HepG2 (cell line): ENCODE measurements around the gene HKDC1. TPM values are rescaled to one million over a fixed set of nuclear protein-coding genes. Genes with fewer than 3 reads are reported as not detected.

ENCODE experiments used
- CC2D1A ChIP-seq: sonication (generic); formaldehyde crosslinking; IDR thresholded peaks from 2 replicates; pipeline ENCODE4 v1.8.1; 2023; ENCODE audit warnings: mild to moderate bottlenecking, missing genetic modification reagents
- ERF ChIP-seq: IDR thresholded peaks from 2 replicates; pipeline ENCODE4 v1.6.1; 2018; ENCODE audit warnings: missing biosample characterization, missing genetic modification reagents
- FOXP1 ChIP-seq, 2 experiments: fragments of 450-650 bp in 1 of 2; IDR thresholded peaks; 2 replicates each; pipeline ENCODE4 v1.6.1; 2017 to 2018; ENCODE audit warnings: antibody characterized with exemption in 1 of 2
- GABPA ChIP-seq, 2 experiments: IDR thresholded peaks; 2 replicates each; pipeline ENCODE4 v1.6.1; 2011 to 2016; ENCODE audit warnings: low read depth in 2 of 2, low read length in 1 of 2, missing biosample characterization in 1 of 2, missing genetic modification characterization in 1 of 2
- HNF4A ChIP-seq: sonication (generic); formaldehyde crosslinking; IDR thresholded peaks from 2 replicates; pipeline ENCODE4 v1.4.0; 2020; ENCODE audit warnings: missing genetic modification reagents
- HNF4G ChIP-seq, 2 experiments: sonication (generic) in 1 of 2; formaldehyde crosslinking in 1 of 2; IDR thresholded peaks; 2 replicates each; pipeline versions ENCODE4 v1.4.0 to v1.6.1; 2011 to 2020; ENCODE audit warnings: borderline replicate concordance in 2 of 2, low read depth in 2 of 2, mild to moderate bottlenecking in 2 of 2, low read length in 1 of 2, missing genetic modification reagents in 1 of 2, moderate library complexity in 1 of 2
- MXD4 ChIP-seq: IDR thresholded peaks from 2 replicates; pipeline ENCODE4 v1.6.1; 2016; ENCODE audit warnings: mild to moderate bottlenecking, missing biosample characterization, missing genetic modification reagents
- NFIC ChIP-seq: IDR thresholded peaks from 2 replicates; pipeline ENCODE4 v1.6.1; 2012; ENCODE audit warnings: mild to moderate bottlenecking, low read length, inconsistent platforms
- NFYC ChIP-seq: IDR thresholded peaks from 2 replicates; pipeline ENCODE4 v1.6.1; 2016; ENCODE audit warnings: missing genetic modification reagents, missing compliant biosample characterization
- NKX3-1 ChIP-seq: sonication (generic); formaldehyde crosslinking; IDR thresholded peaks from 2 replicates; pipeline ENCODE4 v1.5.0; 2020; ENCODE audit warnings: missing genetic modification reagents
- NR2C2 ChIP-seq: sonication (generic); formaldehyde crosslinking; IDR thresholded peaks from 2 replicates; pipeline ENCODE4 v1.4.0; 2020; ENCODE audit warnings: missing genetic modification reagents, mild to moderate bottlenecking, moderate library complexity, borderline replicate concordance
- NR2F2 ChIP-seq: IDR thresholded peaks from 2 replicates; pipeline ENCODE4 v1.6.1; 2012; ENCODE audit warnings: low read depth, inconsistent platforms, borderline replicate concordance
- SKIL ChIP-seq: sonication (generic); formaldehyde crosslinking; IDR thresholded peaks from 2 replicates; pipeline ENCODE4 v1.8.0; 2022; ENCODE audit warnings: missing genetic modification reagents, mild to moderate bottlenecking, moderate library complexity, borderline replicate concordance
- SRSF9 ChIP-seq: fragments of 200-400 bp; formaldehyde crosslinking; IDR thresholded peaks from 2 replicates; pipeline ENCODE4 v1.6.1; 2018; ENCODE audit warnings: borderline replicate concordance, mild to moderate bottlenecking, low read depth, low read length; ENCODE audit not compliant: insufficient read depth, poor library complexity, severe bottlenecking
- SRY ChIP-seq: sonication (generic); formaldehyde crosslinking; IDR thresholded peaks from 2 replicates; pipeline ENCODE4 v1.8.0; 2022; ENCODE audit warnings: mild to moderate bottlenecking, missing genetic modification reagents
- ZBTB7A ChIP-seq: sonication (generic); formaldehyde crosslinking; IDR thresholded peaks from 2 replicates; pipeline ENCODE4 v1.8.0; 2022; ENCODE audit warnings: mild to moderate bottlenecking, missing genetic modification reagents
- ZEB1 ChIP-seq: IDR thresholded peaks from 2 replicates; pipeline ENCODE4 v1.6.1; 2012; ENCODE audit warnings: mild to moderate bottlenecking, low read depth, inconsistent platforms; ENCODE audit not compliant: insufficient replicate concordance
- ZNF432 ChIP-seq: sonication (generic); formaldehyde crosslinking; IDR thresholded peaks from 2 replicates; pipeline ENCODE4 v1.5.0; 2020; ENCODE audit warnings: missing genetic modification reagents, mild to moderate bottlenecking, borderline replicate concordance
- ZNF513 ChIP-seq: sonication (generic); formaldehyde crosslinking; conservative IDR thresholded peaks from 2 replicates; pipeline ENCODE4 v1.5.0; 2020; ENCODE audit warnings: missing genetic modification reagents
- ZNF564 ChIP-seq: sonication (generic); formaldehyde crosslinking; IDR thresholded peaks from 2 replicates; pipeline ENCODE4 v1.8.1; 2023; ENCODE audit warnings: mild to moderate bottlenecking, missing genetic modification reagents
- polyA plus RNA-seq, 8 experiments: library from polyadenylated mRNA; depleted of rRNA in 3 of 8; stranded (reverse) in 7 of 8; unstranded in 1 of 8; fragments of >200 nt; fragmentation: Illumina TruSeq in 4 of 8; extraction: Trizol in 4 of 8; gene quantifications; 2 replicates each; pipeline versions ENCODE4 v1.2.1 to v1.2.3, GENCODE V29; 2011 to 2016; ENCODE audit warnings: low read depth in 4 of 8, missing spikeins in 1 of 8, mixed read lengths in 1 of 8; ENCODE audit not compliant: insufficient read depth in 1 of 8
- total RNA-seq, 5 experiments: library from RNA; depleted of rRNA; stranded (reverse); fragments of >200 nt; fragmentation: Illumina TruSeq; extraction: Trizol; gene quantifications; 2 replicates each; pipeline ENCODE4 v1.2.3, GENCODE V29; 2016; ENCODE audit warnings: low read depth in 1 of 5
- TF ChIP-seq, protein P1 (sequence below): sonication (generic); formaldehyde crosslinking; IDR thresholded peaks from 2 replicates; pipeline ENCODE4 v1.5.0; 2020; ENCODE audit warnings: mild to moderate bottlenecking, missing genetic modification reagents
- TF ChIP-seq, protein P2 (sequence below): sonication (generic); formaldehyde crosslinking; IDR thresholded peaks from 2 replicates; pipeline ENCODE4 v1.4.0; 2020; ENCODE audit warnings: missing genetic modification reagents

The HKDC1 gene
- total and polyA plus RNA-seq, 2 of the 13 experiments (the other 11 are each of a cell fraction or from before 2014, with no cell fraction given), result 8.1 to 12.4 TPM

GRCh38 chr10:69222157-69223027 is 2.3 kb downstream of the HKDC1 start (continued):
- no peak for TF ChIP-seq SKIL (CRISPR knock-in tag)
- no peak for TF ChIP-seq NFIC
- TF ChIP-seq, protein P1, sequence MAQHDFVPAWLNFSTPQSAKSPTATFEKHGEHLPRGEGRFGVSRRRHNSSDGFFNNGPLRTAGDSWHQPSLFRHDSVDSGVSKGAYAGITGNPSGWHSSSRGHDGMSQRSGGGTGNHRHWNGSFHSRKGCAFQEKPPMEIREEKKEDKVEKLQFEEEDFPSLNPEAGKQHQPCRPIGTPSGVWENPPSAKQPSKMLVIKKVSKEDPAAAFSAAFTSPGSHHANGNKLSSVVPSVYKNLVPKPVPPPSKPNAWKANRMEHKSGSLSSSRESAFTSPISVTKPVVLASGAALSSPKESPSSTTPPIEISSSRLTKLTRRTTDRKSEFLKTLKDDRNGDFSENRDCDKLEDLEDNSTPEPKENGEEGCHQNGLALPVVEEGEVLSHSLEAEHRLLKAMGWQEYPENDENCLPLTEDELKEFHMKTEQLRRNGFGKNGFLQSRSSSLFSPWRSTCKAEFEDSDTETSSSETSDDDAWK (CRISPR knock-in tag), result no peak
- no peak for TF ChIP-seq SRSF9
- TF ChIP-seq, protein P2, sequence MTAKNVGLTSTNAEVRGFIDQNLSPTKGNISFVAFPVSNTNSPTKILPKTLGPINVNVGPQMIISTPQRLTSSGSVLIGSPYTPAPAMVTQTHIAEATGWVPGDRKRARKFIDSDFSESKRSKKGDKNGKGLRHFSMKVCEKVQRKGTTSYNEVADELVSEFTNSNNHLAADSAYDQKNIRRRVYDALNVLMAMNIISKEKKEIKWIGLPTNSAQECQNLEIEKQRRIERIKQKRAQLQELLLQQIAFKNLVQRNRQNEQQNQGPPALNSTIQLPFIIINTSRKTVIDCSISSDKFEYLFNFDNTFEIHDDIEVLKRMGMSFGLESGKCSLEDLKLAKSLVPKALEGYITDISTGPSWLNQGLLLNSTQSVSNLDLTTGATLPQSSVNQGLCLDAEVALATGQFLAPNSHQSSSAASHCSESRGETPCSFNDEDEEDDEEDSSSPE (CRISPR knock-in tag), result peak; percentile 54; the same call in 1 of the 2 replicates
- TF ChIP-seq ERF (CRISPR knock-in tag), result peak; percentile 19; the same call in 1 of the 2 replicates
- TF ChIP-seq ZNF513 (CRISPR knock-in tag), result no peak
- TF ChIP-seq FOXP1 (IDR thresholded peaks at IDR 0.05), result no peak
- no peak for TF ChIP-seq FOXP1 (CRISPR knock-in tag; IDR thresholded peaks at IDR 0.05)
- peak; percentile 34; the same call in 1 of the 2 replicates for TF ChIP-seq HNF4G (IDR thresholded peaks at IDR 0.05; ENCODE audit: borderline replicate concordance, low read depth, low read length)
- TF ChIP-seq HNF4G (CRISPR knock-in tag; IDR thresholded peaks at IDR 0.05; ENCODE audit: borderline replicate concordance, low read depth), result no peak
- TF ChIP-seq ZBTB7A, result no peak
- no peak for TF ChIP-seq NR2C2
- TF ChIP-seq HNF4A (CRISPR knock-in tag), result peak; percentile 64
- TF ChIP-seq NKX3-1 (CRISPR knock-in tag), result no peak
- no peak for TF ChIP-seq CC2D1A (CRISPR knock-in tag)
- TF ChIP-seq SRY (CRISPR knock-in tag), result no peak
- peak; percentile 37 for TF ChIP-seq ZEB1
- no peak for TF ChIP-seq GABPA (IDR thresholded peaks at IDR 0.05; ENCODE audit: low read depth, low read length)
- TF ChIP-seq GABPA (CRISPR knock-in tag; IDR thresholded peaks at IDR 0.05; ENCODE audit: low read depth), result no peak; the same call in 1 of the 2 replicates
- 0 out of 2 replicates have a peak, but pooled peaks have one; percentile 17 for TF ChIP-seq NR2F2
- TF ChIP-seq ZNF432, result no peak
- TF ChIP-seq MXD4 (CRISPR knock-in tag), result peak; percentile 66
- TF ChIP-seq ZNF564 (CRISPR knock-in tag), result no peak
- no peak for TF ChIP-seq NFYC (CRISPR knock-in tag)
